GM18951 (cell line): ENCODE measurements around the gene CD99.

Source experiments
- POLR2A ChIP-seq: IDR thresholded peaks from 4 replicates; pipeline ENCODE4 v1.6.1; 2011; ENCODE audit warnings: mild to moderate bottlenecking; ENCODE audit not compliant: insufficient read length, insufficient read depth; ENCODE audit errors: extremely low read depth
- in situ Hi-C: fragments of 300-500 bp; cut with MboI; formaldehyde crosslinking; loops from one replicate; pipeline ENCODE4 v1.12.0; 2022; ENCODE audit warnings: low sequenced_read_pairs, mixed read lengths, inconsistent platforms; ENCODE audit not compliant: unreplicated experiment

Gene CD99

GRCh38 chrX:2789569-2789968 lies 98.5 kb downstream of the CD99 start:
- no peak for TF ChIP-seq POLR2A
- in situ Hi-C loops: no loop called here
